Measurements from ENCODE around the gene PLEKHH3.

PLEKHH3 gene

GRCh38 chr17:42676424-42677011 lies at the start of gene PLEKHH3:
Gene PLEKHH3, minus strand, starts transcription at chr17:42676994. Its CDS starts 431 bp downstream, at chr17:42676563.
- DNase-seq, result peak; percentile 43 to 85 (median 79)

GRCh38 chr17:42725143-42725542 lies 48.3 kb upstream of the PLEKHH3 start:
- no peak for DNase-seq

GRCh38 chr17:42723636-42724035 lies 46.8 kb upstream of the PLEKHH3 start:
- DNase-seq, result no peak

GRCh38 chr17:42720996-42721583 lies 44.3 kb upstream of the PLEKHH3 start:
- peak; percentile 48 to 85 (median 64) for DNase-seq

- no peak for DNase-seq
Observed at GRCh38 chr17:42709561-42709960, 32.8 kb upstream of the PLEKHH3 start.

GRCh38 chr17:42708588-42708987 lies 31.8 kb upstream of the PLEKHH3 start:
- DNase-seq, result no peak

- no peak for DNase-seq
Observed at GRCh38 chr17:42706732-42707131, 29.9 kb upstream of the PLEKHH3 start.

GRCh38 chr17:42704837-42705494 lies 28.2 kb upstream of the PLEKHH3 start:
- DNase-seq, result no peak

GRCh38 chr17:42704490-42704836 lies 27.7 kb upstream of the PLEKHH3 start:
- no peak for DNase-seq

GRCh38 chr17:42702446-42702845 lies 25.7 kb upstream of the PLEKHH3 start:
- no peak for DNase-seq

GRCh38 chr17:42700586-42701289 lies 23.9 kb upstream of the PLEKHH3 start:
- DNase-seq, result no peak

- DNase-seq, result no peak
Observed at GRCh38 chr17:42699415-42699740, 22.6 kb upstream of the PLEKHH3 start.

- peak in 2 of 3 experiments; percentile 8 to 27 for DNase-seq
Observed at GRCh38 chr17:42698736-42699414, 22.1 kb upstream of the PLEKHH3 start.

GRCh38 chr17:42697108-42697811 lies 20.5 kb upstream of the PLEKHH3 start:
- DNase-seq, result no peak

- DNase-seq, result no peak
Observed at GRCh38 chr17:42695500-42695899, 18.7 kb upstream of the PLEKHH3 start.

- DNase-seq, result no peak
Observed at GRCh38 chr17:42694524-42694923, 17.7 kb upstream of the PLEKHH3 start.

GRCh38 chr17:42692489-42692888 lies 15.7 kb upstream of the PLEKHH3 start:
- no peak for DNase-seq

GRCh38 chr17:42691021-42691545 lies 14.3 kb upstream of the PLEKHH3 start:
- DNase-seq, result no peak

- DNase-seq, result no peak
Observed at GRCh38 chr17:42690596-42690995, 13.8 kb upstream of the PLEKHH3 start.

GRCh38 chr17:42687707-42688320 lies 11.0 kb upstream of the PLEKHH3 start:
- no peak for DNase-seq

GRCh38 chr17:42686520-42687128 lies 9.8 kb upstream of the PLEKHH3 start:
- DNase-seq, result no peak

- DNase-seq, result no peak
Observed at GRCh38 chr17:42685831-42686230, 9.0 kb upstream of the PLEKHH3 start.
